ENCODE measurements around the gene ARPIN.
"Not testable (repeated sequence)": the region's sequence is repeated elsewhere in the genome, so short reads cannot be mapped to it uniquely, and the experiment has no call there.

ARPIN gene

DNA sequence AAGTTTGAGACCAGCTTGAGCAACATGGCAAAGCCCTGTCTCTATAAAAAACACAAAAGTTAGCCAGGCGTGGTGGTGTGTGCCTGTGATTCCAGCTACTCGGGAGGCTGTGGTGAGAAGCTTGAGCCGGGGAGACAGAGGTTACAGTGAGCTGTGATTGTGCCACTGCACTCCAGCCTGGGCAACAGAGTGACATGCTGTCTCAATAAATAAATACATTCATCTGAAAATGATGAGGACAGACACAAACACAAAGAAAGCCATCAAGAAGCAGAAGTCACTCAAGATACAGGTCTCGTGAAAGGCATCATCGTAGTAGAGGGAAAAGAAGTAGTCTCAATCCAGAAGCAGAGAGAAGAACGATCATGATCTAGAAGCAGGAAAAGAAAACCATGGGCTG, 37.0 kb downstream of the ARPIN start:
- no peak for DNase-seq

GRCh38 chr15:89874926-89875564, 37.7 kb downstream of the ARPIN start:
- DNase-seq: peak; percentile 81

DNA sequence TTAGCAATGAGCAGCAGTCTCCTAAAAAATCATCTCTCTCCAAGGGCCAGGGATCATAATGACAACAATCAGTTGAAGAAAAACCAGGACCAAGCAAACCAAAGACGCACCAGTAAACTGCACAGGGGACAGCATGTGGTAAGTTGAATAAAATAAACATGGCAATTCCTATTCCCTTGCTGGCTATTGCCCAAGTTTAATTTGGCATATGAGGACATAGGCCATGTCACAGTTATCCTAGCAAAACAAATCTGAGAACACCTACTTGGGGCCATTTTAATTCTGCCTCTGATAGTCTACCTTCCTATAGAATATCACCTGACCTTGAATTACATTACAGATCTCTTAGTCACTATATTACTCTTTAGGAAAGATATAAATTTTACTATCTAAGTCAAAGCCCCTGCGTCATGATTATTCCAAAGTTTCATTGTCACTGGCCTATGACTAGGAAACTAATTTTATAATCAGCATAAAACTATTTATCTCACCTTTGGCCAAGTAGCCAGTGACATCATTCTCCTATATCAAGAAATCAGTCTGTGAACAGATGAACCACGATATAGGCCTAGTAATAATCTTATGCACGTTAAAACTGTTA, 42.0 kb downstream of the ARPIN start:
- DNase-seq: no peak

- DNase-seq: no peak
Measured at GRCh38 chr15:89870006-89870405, 42.7 kb downstream of the ARPIN start.

GRCh38 chr15:89869490-89869889, 43.3 kb downstream of the ARPIN start:
- DNase-seq: not testable (repeated sequence)

GRCh38 chr15:89864958-89865739, 47.6 kb downstream of the ARPIN start:
- DNase-seq: no peak

DNA sequence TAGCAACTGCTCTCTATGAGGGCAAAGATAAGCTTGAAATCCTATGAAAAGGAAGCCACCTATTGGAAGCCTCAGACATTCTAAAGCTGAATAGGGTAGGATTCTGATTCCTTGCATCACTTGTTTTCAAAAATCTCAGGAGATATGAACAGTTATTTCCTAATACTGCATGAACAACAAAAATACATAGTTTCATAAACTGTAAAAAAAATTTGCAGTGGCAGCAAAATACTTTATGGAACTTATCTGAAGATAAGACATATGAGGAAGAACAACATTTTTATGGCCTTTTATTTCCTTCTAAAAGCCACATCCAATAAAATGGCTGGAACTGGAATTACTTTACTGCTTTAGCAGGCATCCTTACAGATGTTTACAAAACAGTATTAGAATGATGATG, 48.8 kb downstream of the ARPIN start:
- DNase-seq: no peak

- no peak for DNase-seq
Measured at GRCh38 chr15:89860891-89861290, 51.9 kb downstream of the ARPIN start.

DNA sequence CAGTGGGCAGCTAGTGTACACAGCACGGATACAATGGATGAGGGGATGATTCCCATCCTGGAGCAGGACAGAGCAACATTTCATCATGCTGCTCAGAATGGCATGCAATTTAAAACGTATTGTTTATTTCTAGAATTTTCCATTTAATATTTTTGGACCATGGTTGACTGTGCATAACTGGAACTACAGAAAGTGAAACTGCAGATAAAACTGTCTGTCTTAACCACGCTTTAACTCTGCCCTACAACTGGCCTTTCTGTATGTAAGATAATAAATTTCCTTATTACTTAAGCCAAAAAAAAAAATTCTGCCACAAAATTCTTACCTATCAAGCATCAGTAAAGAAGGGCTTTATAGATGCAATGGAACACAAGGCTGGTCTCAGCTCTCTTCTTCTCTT, 52.3 kb downstream of the ARPIN start:
- no peak for DNase-seq

- no peak for DNase-seq
Measured at GRCh38 chr15:89858661-89859458, 53.9 kb downstream of the ARPIN start.

GRCh38 chr15:89857673-89858072, 55.1 kb downstream of the ARPIN start:
- DNase-seq: no peak

- no peak for DNase-seq
Measured at GRCh38 chr15:89855948-89856347, 56.8 kb downstream of the ARPIN start.

DNA sequence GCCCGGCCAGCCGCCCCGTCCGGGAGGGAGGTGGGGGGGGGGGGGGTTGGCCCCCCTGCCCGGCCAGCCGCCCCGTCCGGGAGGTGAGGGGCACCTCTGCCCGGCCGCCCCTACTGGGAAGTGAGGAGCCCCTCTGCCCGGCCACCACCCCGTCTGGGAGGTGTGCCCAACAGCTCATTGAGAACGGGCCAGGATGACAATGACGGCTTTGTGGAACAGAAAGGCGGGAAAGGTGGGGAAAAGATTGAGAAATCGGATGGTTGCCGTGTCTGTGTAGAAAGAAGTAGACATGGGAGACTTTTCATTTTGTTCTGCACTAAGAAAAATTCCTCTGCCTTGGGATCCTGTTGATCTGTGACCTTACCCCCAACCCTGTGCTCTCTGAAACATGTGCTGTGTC, 57.9 kb downstream of the ARPIN start:
- DNase-seq: not testable (repeated sequence)

- DNase-seq: no peak
Measured at GRCh38 chr15:89852342-89852995, 60.3 kb downstream of the ARPIN start.

DNA sequence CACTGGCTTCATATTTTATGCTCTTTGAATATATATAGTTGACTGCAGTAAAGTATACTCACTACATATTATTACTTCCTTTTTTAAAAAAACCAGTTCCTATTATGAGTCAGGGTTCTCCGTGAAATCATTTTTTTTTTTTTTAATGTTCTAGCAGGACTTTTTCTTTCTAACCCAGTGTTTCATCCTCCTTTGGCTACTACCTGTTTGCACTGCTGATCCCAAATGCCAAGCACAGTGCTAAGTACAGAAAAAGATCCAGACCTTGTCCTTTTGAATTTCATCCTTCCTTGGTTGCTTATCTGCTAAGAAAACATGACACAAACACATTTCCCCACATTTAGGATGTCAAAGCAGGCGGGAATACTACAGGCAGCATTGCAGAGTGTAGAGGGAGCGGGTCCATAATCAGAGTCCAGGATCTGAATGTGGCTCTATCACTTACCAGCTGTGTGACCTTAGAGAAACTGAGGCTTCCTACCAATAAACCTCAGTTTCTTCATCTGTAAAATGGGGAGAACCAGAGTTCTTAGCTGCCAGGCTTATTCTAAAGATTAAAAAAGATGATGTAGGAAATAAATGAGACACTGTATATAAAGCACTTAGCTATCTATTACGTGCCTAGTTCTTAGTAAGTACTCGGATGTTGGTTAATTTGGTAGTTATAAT, 60.9 kb downstream of the ARPIN start:
- DNase-seq: no peak

DNA sequence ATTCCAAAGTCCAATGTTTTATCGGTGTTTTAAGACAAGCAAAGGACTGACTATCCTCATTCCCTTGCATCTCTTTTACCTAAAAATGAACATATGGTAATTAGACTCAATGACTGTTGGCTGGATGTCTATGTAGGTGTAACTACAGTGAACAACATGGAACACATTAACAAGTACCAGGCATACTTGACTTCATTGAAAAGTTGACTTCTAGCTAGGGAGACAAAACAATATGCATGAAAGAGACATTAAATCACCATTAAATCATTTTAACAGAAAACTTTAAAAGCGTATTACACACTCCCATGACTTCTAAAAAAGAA, 63.8 kb downstream of the ARPIN start:
- DNase-seq: no peak

DNA sequence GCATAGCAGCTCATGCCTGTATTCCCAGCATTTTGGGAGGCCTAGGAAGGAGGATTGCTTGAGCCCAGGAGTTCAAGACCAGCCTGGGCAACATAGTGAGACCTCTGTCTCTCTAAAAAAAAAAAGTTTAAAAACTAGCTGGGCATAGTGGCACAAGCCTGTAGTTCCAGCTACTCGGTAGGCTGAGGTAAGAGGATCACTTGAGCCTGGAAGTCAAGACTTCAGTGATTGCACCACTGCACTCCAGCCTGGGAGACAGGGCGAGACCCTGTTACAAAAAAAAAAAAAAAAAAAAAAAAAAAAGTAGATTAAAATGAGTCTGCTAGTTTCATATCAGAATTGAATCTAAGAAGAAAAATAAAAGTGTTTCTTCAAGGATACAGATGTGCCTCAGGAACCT, 65.7 kb downstream of the ARPIN start:
- no peak for DNase-seq

- DNase-seq: no peak
Measured at GRCh38 chr15:89845305-89845893, 67.4 kb downstream of the ARPIN start.

Measured in stimulated activated CD4-positive, alpha-beta T cell treated with anti-CD3 and anti-CD28 coated beads, Interleukin-2, amount 100 ng/mL, for 48 hours (primary cell).